Frontal cortex (tissue), 4 donors: ENCODE measurements around the gene UPF2. TPM values are rescaled to one million over a fixed set of nuclear protein-coding genes. Genes with fewer than 3 reads are reported as not detected.
A peak's percentile ranks its signal among the peaks of the same experiment; 100 is the strongest.
"Not testable (repeated sequence)": the region's sequence is repeated elsewhere in the genome, so short reads cannot be mapped to it uniquely, and the experiment has no call there.

Experiments used
- DNase-seq, 2 donors: peaks; one replicate each; pipeline ENCODE4 v3.0.0; 2012; ENCODE audit warnings: low spot score in 2 of 2
- FAIRE-seq: peaks from 2 replicates; lab custom pipeline; 2012; peaks lifted over from hg19 to GRCh38; lab: Jason Lieb, UNC
- total RNA-seq: library from RNA; depleted of rRNA; stranded (reverse); fragments of >200 nt; gene quantifications from one replicate; pipeline ENCODE4 v1.2.3, GENCODE V29; 2014
- donor health status: control.
- donor health status: control.
- donor health status: control.

UPF2 gene
- total RNA-seq, 1 donor from 2014 or later = 24.1 TPM

- DNase-seq = peak; percentile 14 to 62
- peak; percentile 86 for FAIRE-seq
These were observed 55.9 kb downstream of the UPF2 start for GRCh38 chr10:11986593-11987216.

- FAIRE-seq = no peak
- no peak for DNase-seq
These were observed 60.4 kb downstream of the UPF2 start for GRCh38 chr10:11982253-11982652.

- no peak for DNase-seq
- FAIRE-seq = no peak
These were observed 66.8 kb downstream of the UPF2 start for GRCh38 chr10:11975795-11976194.

GRCh38 chr10:11972523-11972922 lies 70.1 kb downstream of the UPF2 start:
- DNase-seq, FAIRE-seq: not testable (repeated sequence)

GRCh38 chr10:11962176-11962575 lies 80.4 kb downstream of the UPF2 start:
- DNase-seq (no peak), FAIRE-seq (no peak)

- DNase-seq (no peak), FAIRE-seq (no peak)
These were observed 80.8 kb downstream of the UPF2 start for GRCh38 chr10:11961771-11962170.

GRCh38 chr10:11959966-11960365 lies 82.6 kb downstream of the UPF2 start:
- DNase-seq (no peak), FAIRE-seq (no peak)

- DNase-seq = no peak
- no peak for FAIRE-seq
These were observed 83.7 kb downstream of the UPF2 start for GRCh38 chr10:11958956-11959355.

GRCh38 chr10:11951695-11952094 lies 90.9 kb downstream of the UPF2 start:
- no peak for DNase-seq
- FAIRE-seq = no peak

- FAIRE-seq (no peak), DNase-seq (no peak)
These were observed 92.1 kb downstream of the UPF2 start for GRCh38 chr10:11950325-11951018.

- FAIRE-seq (no peak), DNase-seq (no peak)
These were observed 93.5 kb downstream of the UPF2 start for GRCh38 chr10:11949152-11949551.

GRCh38 chr10:11946652-11947051 lies 96.0 kb downstream of the UPF2 start:
- no peak for FAIRE-seq
- no peak for DNase-seq

GRCh38 chr10:11936389-11937152 lies 106.0 kb downstream of the UPF2 start:
- no peak for FAIRE-seq
- DNase-seq = no peak

GRCh38 chr10:11934262-11934661 lies 108.3 kb downstream of the UPF2 start:
- no peak for DNase-seq
- no peak for FAIRE-seq

- no peak for FAIRE-seq
- DNase-seq = no peak
These were observed 108.9 kb downstream of the UPF2 start for GRCh38 chr10:11933577-11934223.

- no peak for FAIRE-seq
- DNase-seq = no peak
These were observed 111.6 kb downstream of the UPF2 start for GRCh38 chr10:11931038-11931437.

GRCh38 chr10:11930312-11930978 lies 112.2 kb downstream of the UPF2 start:
- FAIRE-seq = no peak
- DNase-seq = no peak

GRCh38 chr10:11927746-11928145 lies 114.9 kb downstream of the UPF2 start:
- DNase-seq (no peak), FAIRE-seq (no peak)

- DNase-seq (no peak), FAIRE-seq (no peak)
These were observed 120.7 kb downstream of the UPF2 start for GRCh38 chr10:11921800-11922392.

- FAIRE-seq (no peak), DNase-seq (no peak)
These were observed 123.3 kb downstream of the UPF2 start for GRCh38 chr10:11919271-11919670.
